ENCODE measurements around the gene KLHDC8A. TPM values are rescaled to one million over a fixed set of nuclear protein-coding genes. Genes with fewer than 3 reads are reported as not detected.

Gene KLHDC8A, protein sequence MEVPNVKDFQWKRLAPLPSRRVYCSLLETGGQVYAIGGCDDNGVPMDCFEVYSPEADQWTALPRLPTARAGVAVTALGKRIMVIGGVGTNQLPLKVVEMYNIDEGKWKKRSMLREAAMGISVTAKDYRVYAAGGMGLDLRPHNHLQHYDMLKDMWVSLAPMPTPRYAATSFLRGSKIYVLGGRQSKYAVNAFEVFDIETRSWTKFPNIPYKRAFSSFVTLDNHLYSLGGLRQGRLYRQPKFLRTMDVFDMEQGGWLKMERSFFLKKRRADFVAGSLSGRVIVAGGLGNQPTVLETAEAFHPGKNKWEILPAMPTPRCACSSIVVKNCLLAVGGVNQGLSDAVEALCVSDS
- total RNA-seq, result 28.8 TPM

DNA sequence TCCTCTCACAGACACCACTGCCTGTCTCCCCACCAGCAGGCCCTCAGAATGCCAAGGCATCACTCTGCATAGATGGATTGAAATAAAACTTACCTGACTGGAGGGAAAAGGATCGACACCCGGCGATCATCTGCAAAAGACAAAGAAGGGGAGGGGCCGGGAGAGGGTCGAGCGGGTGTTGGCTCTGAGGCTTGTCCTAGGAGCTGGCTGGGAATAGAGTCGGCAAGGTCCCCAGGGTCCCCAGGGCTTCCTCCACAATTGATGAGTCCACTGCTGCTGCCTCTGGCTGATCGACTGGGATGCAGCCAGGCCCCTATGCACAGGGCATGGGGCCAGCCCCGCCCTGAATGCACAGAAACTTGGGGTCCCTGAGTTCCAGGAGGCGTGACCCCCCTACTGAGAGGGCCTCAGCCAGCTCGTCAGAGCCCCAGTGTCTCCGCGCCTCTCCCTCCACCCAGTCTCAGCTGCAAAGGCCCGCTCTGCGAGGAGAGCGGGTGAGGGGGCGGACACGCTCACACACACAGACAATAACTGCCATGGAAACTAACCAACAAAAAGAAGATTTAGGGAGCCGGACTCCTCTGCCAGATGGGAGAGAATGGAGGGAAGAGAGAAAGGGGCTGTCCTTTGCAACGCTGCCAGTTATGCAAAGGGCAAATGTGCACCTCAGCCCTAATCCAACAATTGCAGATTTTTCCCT lies at the start of gene KLHDC8A:
TSS of gene KLHDC8A (minus strand) at position 483 of the 700 bp plus-strand sequence. CDS start 13,318 bp downstream, outside the sequence.

DNA sequence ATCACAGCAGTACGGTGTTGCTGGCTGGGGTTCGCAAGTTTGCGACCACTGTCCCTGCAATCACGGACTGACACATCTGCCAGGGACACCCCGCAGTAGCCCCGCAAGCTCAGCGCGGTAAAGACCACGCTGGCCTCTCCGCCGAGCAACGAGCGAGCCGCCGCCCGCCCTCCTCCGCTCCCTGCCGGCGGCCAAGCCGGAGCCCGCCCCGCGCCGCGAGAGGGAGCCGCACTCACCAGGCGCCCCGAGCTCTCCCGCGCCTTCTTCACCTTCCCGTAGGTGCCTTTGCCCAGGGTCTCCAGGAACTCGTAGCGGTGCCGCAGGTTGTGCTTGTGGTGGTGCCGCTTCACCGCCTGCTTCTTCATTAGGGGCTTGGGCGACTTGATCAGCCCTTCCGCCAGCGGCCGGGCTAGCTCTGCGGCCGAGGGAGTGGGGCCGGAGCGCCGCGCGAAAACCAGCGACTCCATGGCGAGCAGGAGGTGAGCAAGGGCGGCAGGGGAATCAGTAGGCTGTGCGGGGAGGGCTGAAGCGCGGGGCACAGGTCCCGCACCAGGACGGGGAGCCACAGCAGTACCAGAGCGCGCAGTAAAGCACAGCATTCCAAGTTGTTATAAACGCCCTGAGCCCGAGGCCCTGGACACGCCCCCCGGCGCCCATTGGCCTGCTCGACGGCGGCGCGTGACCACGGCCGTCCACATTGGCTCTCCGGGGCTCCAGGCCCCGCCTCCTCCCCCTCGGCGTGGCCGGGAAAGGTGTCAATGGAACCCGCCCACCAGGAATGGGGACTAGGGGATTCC lies 35.4 kb downstream of the KLHDC8A start, which contains the start of gene NUAK2:
TSS of gene NUAK2 (minus strand) at position 584 of the 797 bp plus-strand sequence. CDS start at position 467, 117 bp downstream.

Small RNA genes within 50 kb of the gene (small RNA-seq; reads per million reads assigned to genes)
- gene SNRPGP10, result not detected

Other genes with a start within 250 kb of the KLHDC8A start
- 24.0 TPM for gene RBBP5, start 234.9 kb downstream of the KLHDC8A start, total RNA-seq
- gene DSTYK, start 145.2 kb downstream of the KLHDC8A start, total RNA-seq, result 29.3 TPM
- 38.3 TPM for gene TMCC2, start 129.0 kb downstream of the KLHDC8A start, total RNA-seq
- gene NUAK2, start 35.2 kb downstream of the KLHDC8A start, total RNA-seq, result 0.92 TPM
- 4.6 TPM for gene LEMD1, start 65.1 kb upstream of the KLHDC8A start, total RNA-seq
- 1.4 TPM for gene BLACAT1, start 99.1 kb upstream of the KLHDC8A start, total RNA-seq
- 3.0 TPM for gene CDK18, start 147.7 kb upstream of the KLHDC8A start, total RNA-seq

Data from diencephalon (tissue), 1 donor.